GM19455 (cell line): ENCODE data around the gene ILKAP.

ENCODE experiments used
- ATAC-seq: cut with Tn5 transposase; IDR thresholded peaks from one replicate; pipeline ENCODE4 v1.9.1; 2021; ENCODE audit not compliant: unreplicated experiment

Gene ILKAP

DNA sequence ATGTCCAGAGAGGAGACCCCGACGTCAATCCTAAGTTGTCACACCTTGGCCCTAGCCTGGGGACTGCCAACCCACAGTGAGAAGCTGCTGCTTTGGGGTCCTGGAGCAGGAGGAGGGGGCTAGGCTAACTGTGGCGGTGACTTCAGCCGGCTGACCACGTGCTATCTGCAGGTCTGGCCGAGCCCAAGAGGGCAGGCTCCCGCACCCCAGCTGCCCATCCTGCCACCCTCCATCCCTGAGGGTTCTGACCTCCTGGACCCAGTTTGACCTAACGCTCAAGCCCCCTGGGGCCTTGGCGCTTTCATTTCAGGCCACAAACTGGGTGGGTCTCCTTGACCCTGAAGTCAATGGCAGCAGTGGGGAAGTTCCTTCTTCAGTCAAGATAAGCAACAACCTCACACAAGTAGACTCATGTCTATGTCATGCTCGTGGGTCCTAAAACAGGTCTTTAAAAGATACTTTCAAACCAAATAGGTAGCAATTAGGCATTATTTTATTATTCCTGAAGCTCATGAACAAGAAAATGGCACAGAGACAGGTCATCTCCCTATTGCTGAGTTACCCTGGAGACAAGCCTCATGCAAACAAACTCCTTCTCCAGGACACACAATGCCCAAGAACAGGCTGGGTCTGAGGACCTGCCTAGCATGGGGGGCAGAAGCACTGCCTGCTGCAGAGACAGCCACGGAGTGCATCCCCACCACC is 34.1 kb upstream of the ILKAP start:
- no peak for ATAC-seq

DNA sequence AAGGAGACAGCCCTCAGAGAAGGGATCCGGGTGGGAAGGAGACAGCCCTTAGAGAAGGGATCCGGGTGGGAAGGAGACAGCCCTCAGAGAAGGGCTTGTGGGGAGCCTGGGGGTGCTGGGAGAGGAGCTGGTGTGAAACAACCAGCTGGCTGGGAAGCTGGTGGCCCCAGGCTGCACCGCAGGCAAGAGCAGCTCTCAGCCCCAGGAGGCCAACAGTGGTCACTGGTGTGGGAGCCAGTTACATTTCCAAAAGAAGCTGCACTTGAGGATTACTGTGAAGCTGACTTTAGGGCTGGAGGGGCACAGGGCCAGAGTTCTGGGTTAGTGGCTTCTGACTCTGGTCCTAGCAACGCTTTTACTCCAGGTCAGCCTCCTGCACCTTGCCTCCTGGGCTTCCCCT is 33.1 kb upstream of the ILKAP start:
- no peak for ATAC-seq

DNA sequence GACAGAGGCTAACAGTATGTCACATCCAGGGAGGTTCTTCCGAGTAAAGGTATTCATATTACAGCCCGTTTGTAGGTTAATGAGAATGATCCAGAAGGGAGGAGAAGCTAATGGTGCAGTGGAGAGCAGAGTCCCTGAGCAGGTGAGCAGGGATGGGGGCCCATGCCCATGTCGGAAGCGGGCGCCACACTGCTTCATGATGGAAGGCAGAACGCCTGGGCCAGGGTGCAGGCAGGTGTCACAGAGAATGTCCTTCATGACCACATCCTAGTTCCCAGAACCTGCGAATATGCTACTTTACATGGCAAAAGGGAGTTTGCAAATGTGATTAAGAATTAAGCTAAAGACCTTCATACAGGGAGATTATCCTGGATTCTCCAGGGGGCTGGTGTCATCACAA is 32.4 kb upstream of the ILKAP start:
- ATAC-seq: no peak

DNA sequence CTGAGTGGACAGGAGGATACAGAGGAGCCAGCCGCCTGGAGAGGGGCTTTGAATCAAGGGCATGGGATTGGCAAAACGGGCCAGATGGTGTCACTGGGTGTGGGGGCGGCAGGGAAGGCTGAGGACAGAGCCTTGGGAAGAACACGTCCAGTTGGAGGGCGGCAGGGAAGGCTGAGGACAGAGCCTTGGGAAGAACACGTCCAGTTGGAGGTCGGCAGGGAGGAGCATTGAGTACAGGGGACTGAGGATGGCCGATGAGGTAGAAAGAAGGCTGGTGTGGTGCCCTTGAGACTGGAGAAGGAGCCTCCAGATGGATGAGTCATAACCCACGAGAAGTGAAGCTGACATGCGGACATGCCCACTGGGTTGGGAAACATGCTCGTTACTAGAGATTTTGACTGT is 31.8 kb upstream of the ILKAP start:
- no peak for ATAC-seq

DNA sequence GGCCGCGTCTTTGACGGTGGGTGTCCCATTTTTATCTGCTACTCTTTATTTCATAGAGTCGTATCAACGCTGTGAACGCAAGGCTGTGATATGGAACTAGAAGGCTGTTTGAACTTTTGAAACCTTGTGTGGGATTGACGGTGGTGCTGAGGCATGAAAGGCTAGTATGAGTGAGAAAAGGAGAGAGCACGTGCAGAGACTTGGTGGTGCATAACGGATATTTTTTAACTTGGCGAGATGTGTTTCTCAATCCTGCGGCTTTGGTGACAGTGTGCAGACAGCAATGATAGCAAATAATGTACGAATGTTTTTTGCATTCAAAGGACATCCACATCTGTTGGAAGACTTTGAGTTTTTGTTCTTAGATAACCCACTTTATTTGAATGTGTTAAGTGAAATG is 30.1 kb upstream of the ILKAP start:
- no peak for ATAC-seq

DNA sequence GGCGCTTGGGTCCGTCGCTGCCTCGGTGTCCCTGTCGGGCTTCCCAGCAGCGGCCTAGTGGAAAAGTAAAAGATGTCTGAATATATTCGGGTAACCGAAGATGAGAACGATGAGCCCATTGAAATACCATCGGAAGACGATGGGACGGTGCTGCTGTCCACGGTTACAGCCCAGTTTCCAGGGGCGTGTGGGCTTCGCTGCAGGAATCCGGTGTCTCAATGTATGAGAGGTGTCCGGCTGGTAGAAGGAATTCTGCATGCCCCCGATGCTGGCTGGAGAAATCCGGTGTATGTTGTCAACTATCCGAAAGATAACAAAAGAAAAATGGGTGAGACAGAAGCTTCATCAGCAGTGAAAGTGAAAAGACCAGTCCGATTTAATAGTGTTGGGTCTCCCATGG is 28.3 kb upstream of the ILKAP start:
- no peak for ATAC-seq

DNA sequence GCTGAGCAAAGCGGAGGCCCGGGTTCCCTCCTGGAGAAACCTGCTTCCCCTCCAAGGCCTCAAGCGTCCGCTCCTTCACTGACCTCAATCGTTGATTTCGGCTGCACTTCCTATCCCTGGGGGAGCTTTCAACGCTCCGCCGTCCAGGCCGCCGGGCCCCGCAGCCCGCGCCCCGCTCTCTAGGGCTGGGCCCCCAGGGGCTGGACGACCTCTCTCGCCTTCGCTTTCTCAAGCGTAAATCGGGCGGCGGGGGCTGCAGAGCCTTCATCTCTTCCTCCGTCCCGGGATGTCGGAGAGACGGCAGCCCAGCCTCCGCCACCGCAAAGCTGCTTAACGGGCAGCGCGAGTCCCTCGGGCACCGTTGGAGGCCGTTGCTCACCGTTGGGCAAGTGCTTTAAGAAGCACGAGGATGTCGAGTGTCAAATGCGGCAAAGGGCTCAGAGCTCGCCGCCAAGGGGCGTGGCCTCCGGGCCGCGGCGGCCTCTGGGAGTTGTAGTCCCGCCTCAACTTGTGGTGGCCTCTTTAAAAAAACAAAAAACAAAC is 27.8 kb upstream of the ILKAP start:
- ATAC-seq: peak; percentile 65

DNA sequence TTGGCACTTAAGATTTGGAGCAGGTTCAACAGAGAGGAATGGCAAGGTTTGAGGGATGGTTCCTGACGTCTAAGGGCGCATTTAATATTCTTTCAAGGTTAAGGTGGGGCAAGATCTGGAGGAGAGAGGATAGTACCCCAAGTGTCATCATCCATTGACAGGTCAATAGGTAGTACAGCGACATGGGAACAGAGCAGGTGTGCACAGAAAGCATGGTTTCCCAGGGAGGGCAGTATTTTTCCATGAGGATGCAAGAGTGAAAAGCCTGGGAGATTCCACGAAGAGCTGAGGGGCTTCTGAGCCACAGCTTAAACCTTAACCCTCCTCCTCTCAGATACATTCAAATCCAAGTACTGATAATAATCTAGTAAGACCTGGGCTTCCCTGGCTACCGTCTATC is 27.2 kb upstream of the ILKAP start:
- ATAC-seq: no peak

DNA sequence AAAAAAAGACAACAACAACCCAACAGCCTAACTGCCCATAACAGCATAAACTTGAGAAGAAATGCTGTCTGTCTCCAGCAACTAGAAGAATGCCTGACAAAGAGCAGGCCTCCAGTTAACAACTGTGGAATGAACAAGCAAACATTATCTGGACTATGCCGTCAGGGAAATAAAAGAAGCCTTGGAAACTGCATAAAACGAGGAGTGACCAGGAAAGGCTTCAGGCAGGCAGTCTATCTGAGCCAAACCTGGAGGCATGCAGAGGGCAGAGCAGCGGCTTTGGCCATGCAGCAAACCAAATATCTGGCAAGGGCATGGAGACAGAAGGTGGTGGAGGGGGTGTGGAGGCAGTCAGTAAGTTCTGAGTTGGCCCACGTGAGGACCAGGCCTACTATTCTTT is 25.2 kb upstream of the ILKAP start:
- ATAC-seq: no peak

DNA sequence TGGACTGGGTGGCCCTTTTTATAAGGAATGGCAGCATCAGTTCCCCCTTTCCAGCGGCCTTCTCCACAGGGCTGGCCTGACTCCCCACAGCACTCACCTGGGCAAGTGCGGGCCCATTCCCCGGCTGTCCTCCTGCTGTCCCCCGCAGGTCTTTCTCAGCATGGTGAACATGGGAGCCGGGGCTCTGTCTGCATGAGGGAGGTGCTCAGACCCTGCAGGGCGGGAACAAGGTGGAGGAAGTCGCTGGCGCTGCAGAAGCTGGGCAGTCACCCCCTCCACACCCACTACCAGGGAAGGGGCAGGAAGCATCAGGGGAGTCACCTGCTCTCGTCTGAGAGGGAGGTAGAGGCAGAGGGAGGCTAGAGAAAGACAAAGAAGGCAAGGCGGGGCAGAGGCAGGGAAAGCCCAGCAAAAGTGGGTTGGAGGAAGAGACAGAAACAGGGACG is 24.1 kb upstream of the ILKAP start:
- no peak for ATAC-seq

DNA sequence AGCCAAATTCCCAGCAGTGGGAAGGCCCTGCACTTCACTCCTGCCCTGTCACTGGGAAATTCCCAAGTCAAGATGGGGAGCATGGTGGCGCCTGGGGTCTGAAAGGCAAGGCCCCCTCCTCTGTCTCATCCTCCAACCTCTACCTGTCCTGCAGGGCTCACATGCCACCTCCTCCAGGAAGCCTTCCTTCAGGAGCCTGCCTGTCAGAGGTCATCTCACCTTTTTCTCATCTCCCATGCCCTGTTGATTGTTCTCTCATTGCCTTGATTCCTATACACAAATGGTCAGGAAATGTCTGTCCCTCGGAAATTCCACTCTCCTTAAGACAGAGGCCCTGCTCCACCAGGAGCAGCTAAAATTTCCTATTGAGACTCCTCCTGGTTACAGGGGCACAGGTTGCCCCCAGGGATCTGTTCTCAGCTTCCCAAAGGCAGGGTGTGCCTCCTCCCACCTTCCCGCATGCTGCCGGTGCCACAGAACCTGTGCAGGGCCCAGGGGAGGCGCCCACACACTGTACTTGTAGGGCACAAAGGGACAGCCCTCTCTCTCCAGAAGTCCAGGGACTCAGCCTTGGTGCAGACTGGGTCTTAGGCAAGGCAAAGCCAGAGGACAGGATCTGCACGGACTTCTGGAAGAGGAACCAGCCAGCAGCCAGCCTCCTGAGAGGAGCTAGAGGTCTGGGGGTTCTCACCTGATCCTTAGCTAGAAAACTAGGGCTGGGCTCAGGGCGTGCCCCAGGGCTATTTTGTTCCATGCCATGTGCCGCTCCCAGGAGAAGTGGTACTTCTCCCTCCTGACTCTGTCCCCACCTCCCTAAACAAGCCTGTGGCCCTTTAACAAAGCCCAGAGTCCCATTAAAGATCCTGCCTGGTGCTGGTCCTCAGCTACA is 23.4 kb upstream of the ILKAP start:
- no peak for ATAC-seq

DNA sequence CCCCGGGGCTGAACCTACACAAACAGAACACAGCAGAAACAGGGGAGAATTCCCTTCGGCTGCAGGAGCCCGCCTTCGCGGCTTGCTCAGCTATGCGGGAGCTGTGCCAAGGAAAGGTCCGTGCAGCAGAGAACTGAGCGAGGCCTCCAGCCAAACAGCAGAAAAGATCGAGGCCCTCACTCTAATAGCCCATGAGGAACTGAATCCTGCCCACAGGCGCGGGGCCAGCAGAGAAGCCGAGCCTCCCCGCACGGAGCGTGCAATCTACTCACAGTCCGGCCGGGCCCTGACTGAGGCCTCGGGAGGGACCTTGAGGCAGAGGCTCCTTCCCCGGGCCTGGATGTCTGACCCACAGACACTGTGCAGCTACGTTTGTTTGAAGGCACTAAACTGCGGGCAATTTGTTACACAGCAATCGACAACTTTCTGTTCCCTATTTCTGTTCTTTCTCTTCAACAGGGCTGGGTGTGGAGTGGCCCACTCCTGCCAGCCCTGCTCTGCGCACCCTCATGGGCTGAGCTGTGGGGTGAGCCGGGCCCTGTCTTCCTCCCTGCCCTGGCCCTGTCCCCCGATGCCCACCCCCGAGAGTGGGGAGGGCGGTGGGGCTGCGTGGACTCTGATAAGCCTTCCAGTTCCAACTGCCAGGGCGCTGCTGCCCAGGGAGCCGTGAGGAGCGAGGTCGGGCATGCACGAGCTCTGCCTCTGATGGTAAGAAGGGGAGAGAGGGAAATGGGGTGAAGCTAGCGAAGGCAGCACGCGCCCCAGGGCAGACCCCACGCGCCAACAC is 22.6 kb upstream of the ILKAP start:
- no peak for ATAC-seq

DNA sequence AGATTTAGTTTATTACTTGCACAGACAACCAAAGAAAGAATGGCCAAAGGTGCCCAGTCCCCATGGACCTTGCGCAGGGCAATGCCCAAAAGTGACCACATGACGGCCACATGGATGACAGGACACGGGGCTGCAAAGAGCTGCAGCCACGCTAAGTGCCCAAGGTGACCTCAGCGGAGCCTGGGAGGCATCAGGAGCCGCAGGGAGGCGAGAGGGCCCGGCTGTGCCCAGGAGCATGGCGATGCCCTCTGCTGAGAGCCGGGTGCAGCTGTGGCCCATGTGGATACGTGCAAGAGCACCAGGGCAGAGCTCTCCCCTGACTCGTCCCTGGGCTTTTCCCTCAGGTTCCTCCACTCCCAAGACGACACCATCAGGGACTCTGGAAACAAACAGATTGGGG is 21.6 kb upstream of the ILKAP start:
- no peak for ATAC-seq

DNA sequence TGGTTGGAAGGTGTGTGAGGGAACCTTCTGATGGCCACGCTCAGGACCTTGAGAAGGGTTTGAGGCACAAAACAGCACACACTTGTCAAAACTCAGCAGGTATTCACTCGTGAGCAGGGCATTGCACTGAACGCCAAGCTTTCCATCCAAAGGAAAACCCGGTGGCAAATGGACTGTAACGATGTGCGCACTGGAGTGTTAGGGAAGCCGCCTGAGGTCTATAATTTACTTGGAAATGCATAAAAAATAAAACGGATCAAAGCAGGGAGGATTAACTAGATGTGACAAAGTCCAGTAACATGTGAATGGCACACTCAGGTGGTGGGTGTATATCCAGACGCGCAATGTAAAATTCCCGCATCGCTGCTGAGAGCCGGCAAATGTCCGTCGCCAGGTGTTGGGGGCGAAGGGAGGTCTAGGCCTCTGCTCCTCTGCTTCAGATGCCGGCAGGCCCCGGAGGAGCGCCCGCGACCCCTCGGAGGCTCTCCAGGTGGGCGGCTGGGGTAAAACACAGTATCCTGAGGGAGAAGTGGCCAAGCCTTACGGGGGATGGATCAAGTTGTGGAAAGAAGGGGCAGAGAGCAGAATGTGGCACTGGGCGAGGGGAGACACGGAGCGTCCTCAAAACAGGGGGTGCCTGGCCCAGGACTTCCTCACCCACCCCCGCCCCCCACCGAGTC is 21.0 kb upstream of the ILKAP start:
- ATAC-seq: no peak

DNA sequence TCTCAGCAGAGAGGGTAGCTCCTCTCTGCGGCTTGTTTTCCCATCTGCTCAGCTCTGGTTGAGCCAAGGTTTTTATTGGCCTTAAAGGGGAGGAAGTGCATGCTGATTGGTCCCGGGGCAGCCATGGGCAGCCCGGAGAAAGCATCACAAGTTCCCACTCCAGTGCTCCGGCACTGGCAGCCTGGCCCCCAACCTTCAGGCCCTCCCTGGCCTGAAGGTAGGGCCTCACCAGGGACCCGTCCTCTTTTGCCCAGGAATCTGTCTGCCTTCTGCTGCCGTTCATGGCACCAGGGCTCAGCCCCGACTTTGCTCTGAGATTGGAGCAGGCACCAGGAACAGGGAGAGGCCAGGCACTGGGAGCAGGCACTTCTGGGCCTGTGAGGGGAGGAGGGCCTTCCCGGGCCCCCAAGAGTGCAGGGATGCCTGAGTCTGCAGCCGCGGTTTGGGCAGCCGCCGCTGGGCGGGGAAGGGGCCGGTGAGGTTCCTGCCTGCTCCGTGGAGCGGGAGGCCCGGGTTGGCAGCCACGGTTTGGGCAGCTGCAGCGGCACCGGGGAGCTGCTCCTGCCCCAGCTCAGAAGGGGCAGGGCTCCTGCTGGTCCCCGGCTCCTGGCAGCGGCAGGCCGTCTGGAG is 17.5 kb upstream of the ILKAP start:
- no peak for ATAC-seq

DNA sequence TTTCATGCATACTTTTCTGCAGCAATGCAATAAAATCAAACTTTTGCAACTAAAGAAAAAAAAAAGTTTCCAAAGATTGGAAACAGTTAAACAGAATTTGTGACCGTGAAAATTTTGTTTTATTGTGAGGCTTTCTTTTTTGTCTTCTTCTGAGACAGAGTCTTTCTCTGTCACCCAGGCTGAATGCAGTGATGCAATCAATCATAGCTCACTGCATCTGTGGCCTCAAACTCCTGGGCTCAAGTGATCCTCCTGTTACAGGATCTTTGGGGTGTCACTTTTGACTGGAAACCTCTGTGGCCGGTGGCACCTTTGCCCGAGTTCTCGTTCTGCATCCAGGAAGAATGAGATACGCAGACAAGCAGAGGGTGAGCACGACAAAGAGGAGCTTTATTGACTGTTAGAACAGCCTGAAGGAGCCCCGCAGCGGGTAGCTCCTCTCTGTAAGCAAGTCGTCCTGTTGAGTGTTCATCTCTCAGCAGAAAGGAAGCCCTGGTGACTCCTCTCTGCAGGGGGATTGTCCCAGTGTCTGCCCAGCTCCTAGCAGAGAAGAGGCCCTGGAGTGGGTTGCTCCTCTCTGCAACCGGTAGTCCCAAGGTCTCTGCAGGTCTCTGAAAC is 16.9 kb upstream of the ILKAP start:
- no peak for ATAC-seq

DNA sequence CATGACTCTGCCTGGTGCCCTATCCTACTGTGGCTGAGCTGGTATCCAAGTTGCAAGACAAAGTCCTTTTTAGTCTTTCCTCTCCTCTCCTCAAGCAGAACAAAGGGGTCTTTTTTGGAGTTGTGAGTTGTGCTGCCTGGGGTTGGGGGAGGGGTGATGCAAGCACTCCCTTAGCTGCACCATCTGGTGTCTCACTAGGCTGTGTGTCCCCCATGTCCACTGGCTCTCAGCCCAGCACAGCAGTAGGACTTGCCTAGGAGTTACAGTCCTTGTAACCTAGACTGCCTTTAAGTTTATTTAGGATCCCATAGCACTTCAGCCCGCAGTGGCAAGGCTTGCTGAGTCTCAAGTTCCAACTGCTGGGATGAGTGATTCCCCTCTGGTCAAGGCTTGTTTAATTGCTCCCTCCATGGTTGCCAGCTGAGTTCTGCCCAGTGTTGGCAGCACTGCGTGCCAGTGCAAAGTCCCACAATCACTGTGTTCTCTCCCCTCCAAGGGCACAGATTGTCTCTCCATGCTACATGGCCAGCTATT is 13.2 kb upstream of the ILKAP start:
- no peak for ATAC-seq

DNA sequence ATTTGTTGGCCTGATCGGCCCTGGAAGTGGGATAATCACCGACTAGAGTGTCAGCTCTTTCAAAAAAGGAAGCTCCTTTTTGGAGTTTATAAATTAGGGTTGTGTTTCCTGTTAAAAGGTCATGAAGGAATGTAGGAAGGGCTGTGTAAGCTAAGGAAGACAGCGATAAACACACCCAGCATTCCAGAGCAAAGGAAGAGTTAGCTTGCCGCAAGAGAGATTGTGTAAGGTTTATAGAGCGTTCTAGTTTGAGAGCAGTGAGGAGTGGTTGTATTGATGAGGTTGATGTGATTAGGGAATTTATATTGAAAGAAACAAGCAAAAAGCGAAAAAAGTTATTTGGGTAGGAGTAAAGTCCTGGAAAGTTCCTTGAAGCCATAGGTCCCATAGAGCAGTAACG is 3.5 kb upstream of the ILKAP start:
- no peak for ATAC-seq

DNA sequence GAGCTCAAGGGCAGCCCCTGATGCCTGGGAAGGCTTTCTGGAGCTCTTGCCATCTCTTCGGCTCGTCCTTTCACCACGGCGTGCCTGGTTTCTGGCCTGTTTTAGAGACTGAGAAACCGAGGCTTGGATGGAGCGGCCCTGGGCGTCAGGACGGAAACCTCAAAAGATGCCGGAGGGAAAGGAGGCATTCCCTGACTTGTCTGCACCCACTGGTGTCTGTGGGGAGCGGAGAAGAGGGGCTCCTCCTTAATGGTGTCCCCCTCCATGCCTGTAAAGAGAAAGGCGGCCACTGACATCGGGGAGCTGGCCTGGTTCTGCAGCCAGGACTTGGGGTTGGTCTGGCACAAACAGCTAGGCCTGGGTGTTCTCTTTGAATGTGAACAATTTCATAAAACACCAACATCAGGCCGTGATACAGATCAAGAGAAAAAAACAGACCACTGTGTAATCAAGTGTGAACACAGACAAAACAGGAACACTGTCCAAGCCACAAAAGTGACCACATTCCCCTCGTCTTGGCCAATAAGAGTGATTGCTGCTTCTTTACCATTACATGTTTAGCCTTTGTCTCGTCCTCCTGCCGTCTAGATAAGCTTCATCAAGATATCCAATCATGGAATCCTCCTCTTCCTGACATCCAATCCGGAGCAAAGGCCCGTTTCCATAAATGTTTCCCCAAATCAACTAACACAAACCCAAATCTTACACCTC is 633 bp upstream of the ILKAP start:
- ATAC-seq: peak; percentile 16
